AG10803 (cell line): ENCODE results near the gene NBPF1.
"Not testable (repeated sequence)": the region's sequence is repeated elsewhere in the genome, so short reads cannot be mapped to it uniquely, and the experiment has no call there.

Experiments
- DNase-seq: peaks from one replicate; pipeline ENCODE4 v3.0.0; 2010; ENCODE audit warnings: low read depth
- H3K4me3 ChIP-seq: 2 replicates; pipeline ENCODE4 v1.5.1; 2011; ENCODE audit warnings: mild to moderate bottlenecking, low read length, control low read depth
- TF ChIP-seq, protein P1 (sequence below): conservative IDR thresholded peaks from 2 replicates; pipeline ENCODE4 v1.5.1; 2011; ENCODE audit warnings: mild to moderate bottlenecking, low read length, control low read depth, inconsistent platforms

The NBPF1 gene

DNA sequence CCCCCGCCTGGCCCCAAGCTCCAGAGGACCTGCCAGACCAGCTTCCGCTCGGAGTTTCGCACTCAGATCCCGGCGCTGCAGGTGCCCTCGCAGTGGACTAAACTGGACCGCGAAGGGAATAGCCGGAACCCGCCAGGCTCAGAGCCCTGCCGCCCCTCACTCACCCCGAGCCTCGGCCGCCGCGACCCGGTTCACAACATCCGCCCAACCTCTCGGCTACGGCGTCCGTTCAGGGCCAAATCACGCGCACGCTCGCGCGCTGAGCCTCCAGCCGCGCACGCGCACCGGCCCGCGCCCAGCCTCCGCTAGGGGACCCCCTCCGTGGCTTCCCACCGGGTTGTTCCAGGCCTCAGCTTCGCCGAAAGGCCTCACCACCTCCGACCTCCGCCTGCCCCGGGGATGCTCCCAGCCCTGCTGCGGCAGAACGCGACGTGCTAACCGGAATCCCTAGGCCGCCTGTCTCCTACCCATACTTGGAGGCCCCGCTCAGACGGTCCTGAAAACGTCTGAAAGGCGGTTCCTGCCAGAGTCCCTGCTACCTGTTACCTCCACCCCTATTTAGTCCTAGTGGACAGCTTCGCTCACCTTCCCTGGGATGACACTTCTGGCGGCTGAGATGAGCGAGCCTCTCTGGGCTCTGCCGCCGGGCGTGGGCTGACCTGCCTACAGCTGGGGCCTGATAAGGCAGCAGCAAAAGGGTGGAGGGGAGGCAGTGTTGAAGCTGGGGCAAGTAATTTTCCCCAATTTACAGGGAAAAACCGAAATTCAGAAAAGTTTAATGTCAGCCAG, 31.3 kb upstream of the NBPF1 start:
- TF ChIP-seq, protein P1, sequence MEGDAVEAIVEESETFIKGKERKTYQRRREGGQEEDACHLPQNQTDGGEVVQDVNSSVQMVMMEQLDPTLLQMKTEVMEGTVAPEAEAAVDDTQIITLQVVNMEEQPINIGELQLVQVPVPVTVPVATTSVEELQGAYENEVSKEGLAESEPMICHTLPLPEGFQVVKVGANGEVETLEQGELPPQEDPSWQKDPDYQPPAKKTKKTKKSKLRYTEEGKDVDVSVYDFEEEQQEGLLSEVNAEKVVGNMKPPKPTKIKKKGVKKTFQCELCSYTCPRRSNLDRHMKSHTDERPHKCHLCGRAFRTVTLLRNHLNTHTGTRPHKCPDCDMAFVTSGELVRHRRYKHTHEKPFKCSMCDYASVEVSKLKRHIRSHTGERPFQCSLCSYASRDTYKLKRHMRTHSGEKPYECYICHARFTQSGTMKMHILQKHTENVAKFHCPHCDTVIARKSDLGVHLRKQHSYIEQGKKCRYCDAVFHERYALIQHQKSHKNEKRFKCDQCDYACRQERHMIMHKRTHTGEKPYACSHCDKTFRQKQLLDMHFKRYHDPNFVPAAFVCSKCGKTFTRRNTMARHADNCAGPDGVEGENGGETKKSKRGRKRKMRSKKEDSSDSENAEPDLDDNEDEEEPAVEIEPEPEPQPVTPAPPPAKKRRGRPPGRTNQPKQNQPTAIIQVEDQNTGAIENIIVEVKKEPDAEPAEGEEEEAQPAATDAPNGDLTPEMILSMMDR = peak; percentile 23; the same call in 1 of the 2 replicates
- H3K4me3 ChIP-seq = peak overlapping the region; percentile 98

DNA sequence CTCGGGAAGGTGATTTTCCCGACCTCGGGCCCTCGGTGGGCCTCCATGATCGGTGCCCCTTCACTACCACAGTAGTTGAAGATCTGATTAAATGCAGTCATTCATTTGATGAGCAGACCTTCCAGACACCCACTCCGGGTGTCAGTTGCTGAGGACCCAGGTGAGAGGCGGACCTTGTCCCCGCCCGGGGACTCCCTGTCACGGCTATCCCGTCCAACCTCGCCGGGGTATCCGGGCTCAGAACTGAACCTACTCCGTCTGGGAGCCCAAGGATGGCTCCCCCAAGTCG, 30.8 kb upstream of the NBPF1 start:
- peak overlapping the region; percentile 98 for H3K4me3 ChIP-seq
- DNase-seq = no peak
- TF ChIP-seq, protein P1 = no peak

More for the DNA sequence above, 31.3 kb upstream of the NBPF1 start:
- peak; percentile 95 for DNase-seq

DNA sequence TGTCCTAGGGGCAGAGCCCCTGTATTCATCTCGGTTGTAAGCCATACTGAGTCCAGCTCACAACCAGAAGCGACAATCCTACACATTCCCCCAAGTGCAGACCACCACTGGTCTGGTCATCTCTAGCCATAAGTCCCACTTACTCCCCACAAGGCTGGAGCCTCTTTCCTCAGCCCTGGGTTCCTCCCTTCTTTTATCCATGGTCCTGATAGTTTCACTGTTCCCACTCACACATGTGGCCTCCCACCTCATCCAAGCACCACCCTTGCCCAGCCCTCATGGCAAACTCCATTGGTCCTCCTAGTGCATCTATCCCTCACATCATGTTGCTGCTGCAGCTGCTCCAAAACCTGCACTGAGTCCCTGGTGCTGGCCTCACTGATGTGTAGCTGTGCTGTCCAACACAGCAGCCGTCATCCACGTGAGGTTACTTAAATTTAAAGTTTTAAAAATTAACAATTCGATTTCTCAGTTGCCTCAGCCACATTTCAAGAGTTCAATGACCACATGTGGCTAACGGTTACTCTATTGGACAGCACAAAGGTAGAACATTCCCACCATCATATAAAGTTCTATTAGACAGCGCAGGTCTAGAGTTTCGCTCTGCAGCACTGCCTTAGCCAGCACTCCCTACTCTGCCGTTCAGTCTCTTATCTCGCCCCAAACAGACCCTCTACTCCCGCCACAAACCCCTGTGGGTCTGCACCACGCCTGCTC, 30.3 kb upstream of the NBPF1 start:
- not testable (repeated sequence) for DNase-seq
- H3K4me3 ChIP-seq = peak overlapping the region; percentile 98

DNA sequence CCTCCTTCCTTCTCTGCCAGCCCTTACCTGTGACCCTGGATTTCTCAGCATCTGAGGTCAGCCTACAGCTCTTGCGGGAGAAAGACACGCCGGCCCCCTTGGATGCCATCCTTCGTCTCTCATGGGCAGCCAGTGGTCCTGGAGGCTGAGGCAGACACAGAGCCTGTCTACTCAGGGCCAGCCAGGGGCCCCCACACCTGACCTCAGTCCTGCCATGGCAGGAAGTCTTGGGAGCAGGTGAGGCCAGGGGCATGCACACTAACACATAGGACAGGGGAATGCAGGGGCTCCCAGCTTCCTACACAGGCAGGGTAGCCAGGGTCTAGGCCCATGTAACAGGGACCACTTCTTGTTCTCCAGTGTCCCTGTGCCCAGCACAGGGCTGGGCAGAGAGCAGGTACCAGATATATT, 29.6 kb upstream of the NBPF1 start:
- not testable (repeated sequence) for DNase-seq
- peak overlapping the region; percentile 18 for H3K4me3 ChIP-seq

DNA sequence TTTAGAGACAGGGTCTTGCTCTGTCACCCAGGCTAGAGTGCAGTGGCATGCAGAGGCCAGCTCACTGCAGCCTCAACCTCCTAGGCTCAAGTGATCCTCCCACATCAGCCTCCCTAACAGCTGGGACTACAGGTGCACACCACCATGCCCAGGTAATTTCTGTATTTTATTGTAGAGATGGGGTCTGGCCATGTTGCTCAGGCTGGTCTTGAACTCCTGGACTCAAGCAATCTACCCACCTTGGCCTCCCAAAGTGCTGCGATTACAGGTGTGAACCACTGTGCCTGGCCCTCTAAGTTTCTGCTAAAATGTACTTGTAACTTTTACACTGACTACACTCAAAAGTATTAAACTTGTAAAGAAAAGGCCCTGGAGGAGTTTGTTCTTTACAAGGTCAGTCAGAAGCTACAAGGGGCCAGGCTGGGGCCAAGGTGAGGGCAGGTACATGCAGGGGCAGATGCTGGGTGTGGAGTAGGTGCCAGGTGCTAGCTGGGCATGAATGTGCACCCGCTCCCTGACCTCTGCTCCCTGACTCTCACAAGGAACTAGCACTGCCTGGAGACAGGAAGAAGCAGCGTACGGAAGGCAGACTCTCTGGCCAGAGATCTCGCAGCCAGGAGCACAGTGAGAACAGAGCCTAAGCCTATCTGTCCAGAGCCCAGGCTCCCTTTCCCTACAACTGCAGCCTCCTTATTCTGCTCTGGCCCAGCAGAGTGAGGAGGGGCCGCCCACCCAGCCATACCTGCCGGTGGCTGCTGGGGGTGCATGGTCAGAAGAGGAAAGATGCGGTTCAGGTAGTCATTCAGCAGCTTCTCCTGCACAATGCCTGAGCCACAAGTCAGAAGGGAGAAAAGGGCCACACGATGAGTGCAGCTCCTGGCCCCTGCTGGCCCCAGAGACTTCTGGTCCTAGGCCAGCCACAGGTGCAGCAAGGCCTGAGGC, 28.9 kb upstream of the NBPF1 start:
- not testable (repeated sequence) for H3K4me3 ChIP-seq, DNase-seq

DNA sequence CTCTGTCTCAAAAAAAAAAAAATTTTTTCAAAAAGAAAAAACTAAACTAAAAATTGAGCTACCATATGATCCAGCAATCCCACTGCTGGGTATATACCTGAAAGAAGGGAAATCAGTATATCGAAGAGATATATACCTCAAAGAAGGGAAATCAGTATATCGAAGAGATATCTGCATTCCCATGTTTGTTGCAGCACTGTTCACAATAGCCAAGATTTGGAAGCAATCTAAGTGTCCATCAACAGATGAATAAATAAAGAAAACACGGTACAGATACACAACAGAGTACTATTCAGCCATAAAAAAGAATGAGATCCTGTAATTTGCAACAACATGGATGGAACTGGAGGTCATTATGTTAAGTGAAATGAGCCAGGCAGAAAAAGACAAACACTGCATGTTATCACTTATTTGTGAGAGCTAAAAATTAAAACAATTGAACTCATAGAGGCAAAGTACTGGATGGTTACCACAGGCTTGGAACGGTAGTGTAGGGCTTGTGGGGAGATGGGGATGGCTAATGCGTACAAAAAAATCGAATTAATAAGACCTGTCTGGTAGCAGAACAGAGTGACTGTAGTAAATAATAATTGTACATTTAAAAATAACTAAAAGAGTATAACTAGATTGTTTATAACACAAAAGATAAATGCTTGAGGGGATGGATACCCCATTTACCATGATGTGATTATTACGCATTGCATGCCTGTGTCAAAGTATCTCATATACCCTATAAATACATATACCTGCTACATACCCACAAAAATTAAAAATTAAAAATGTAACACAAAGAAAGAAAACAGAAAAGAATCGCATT, 28.0 kb upstream of the NBPF1 start:
- H3K4me3 ChIP-seq, DNase-seq: not testable (repeated sequence)

DNA sequence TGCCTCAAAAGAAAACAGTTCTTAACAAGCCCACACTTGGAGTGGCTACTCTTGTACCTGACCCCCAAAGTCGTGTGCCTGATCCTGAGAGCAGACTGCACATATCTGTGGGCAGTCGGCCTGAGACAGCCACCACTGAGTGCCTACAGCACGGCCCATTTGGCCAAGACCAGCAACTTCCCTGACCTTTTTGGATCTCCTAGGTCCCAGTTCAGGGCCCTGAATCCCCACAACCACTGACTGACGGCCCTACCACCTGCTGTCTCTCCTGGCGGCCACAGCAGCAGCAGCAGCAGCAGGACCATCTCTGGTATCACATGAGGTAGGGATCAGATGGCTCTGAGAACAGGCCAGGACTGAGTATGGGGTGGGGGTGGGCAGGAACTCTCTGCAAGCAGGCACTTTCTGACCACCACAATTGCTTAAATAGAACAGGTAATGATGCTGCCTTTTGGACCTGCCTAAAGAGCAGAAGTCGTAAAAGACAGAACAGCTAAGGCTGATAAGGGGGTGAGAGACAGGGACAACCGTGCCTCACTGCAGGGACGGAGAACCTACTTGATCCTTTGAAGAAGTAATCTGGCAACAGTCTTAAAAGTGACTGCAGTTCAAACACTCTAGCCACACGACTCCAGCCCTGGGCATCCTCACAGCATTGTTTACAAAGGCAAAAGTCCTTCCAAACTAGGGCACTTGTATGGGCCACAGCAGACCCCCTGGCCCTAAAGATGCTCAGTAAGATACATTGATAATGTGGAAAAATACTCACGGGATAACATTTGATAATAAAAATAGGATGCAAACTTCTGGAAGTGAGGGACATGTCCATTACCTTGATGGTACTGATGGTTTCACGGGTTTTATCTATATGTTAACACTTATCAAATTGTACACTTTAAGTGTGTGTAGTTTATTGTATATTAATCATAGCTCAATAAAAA, 26.0 kb upstream of the NBPF1 start:
- not testable (repeated sequence) for DNase-seq, H3K4me3 ChIP-seq

DNA sequence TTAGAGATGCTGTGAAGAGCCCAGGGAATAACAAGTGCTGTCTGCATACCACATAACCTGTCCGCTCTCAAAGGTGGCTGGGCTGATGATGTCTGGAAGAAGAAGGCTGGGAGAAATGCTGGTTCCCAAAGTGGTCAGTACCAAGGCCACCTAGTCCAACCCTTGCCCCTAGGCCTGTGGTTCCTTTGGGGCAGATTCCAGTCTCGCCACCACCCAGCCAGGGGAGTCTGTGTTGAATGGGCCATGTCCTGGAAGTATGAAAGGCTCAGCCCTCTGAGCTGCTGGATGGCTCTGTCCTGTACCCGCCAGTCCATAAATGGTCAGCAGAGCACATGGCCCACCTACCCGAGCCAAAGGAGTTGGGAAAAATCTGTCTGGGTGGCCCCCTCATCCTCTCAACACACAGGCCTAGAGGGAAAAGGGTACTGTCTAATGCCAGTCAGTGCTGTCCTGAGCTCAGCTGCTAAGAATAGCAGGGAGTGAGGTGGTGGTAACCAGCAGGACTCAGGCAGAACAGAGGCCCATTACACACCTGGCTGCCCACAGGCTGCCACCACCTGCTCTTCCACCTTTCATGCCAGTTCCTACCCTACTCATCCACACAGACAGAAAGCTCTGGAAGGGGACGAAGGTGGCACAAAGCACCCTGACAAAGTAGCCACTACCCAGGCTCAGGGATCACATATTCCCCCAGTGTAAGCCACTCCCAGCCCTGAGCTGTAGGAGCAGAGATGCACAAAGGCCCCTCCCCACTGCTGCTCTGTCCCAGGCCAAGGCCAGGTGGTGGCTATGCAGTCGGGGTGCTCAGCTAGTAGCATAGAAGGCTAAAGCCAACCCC, 24.8 kb upstream of the NBPF1 start:
- DNase-seq, H3K4me3 ChIP-seq: not testable (repeated sequence)

DNA sequence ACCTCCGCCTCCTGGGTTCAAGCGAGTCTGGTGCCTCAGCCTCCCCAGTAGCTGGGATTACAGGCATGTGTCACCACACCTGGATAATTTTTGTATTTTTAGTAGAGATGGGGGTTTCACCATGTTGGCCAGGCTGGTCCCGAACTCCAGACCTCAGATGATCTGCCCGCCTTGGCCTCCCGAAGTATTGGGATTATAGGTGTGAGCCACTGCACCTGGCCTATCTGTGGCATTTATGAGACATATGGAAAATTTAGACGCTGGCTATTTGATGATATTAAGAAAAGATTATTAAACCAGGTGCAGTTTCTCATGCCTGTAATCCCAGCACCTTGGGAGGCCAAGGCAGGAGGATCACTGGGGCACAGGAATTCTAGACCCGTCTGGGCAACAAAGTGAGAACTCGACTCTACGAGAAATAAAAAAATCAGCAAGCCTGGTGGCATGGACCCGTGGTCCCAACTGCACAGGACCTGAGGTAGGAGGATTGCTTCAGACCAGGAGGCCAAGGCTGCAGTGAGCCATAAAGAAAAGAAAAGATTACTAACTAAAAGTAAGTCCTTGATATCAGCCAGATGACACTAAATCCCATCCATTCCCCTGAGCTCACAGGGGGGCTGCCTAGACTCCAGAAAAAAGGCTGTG, 23.3 kb upstream of the NBPF1 start:
- DNase-seq, H3K4me3 ChIP-seq: not testable (repeated sequence)

DNA sequence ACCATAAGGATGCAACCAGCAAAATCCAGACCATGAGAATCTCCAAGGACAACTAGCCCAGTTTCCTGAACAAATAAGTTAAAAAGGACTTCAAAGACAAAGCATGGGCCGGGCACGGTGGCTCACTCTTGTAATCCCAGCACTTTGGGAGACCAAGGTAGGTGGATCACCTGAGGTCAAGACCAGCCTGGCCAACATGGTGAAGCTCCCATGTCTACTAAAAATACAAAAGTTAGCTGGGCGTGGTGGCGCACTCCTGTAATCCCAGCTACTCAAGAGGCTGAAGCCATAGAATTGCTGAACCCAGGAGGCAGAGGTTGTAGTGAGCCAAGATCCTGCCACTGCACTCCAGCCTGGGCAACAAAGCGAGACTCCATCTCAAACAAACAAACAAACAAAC, 22.6 kb upstream of the NBPF1 start:
- not testable (repeated sequence) for H3K4me3 ChIP-seq

DNA sequence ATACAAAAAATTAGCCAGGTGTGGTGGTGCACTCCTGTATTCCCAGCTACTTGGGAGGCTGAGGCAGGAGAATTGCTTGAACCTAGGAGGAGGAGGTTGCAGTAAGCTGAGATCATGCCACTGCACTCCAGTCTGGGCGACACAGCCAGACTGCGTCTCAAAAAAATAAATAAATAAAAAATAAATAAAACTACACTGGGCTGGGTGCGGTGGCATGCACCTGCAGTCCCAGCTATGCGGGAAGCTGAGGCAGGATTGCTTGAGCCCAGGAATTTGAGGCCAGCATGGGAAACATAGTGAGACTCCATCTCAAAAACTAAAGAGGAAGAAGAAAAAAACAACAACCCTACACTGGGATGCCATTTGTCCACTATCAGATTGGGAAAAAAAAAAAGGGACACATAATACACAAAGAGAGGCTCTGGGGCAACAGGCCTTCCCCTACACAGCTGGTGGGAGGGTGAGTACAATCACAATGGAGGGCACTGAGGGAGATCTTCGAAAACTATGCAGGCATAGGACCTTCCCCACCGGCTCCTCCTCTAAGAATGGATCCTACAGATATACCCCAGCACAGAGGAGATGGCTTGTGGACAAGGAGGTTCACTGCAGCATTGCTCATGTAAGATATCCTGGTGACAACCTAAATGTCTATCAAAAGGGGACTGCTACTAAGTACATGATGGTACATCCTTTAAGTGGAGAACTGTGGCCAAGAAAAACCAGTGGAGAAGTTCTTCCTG, 20.3 kb upstream of the NBPF1 start:
- not testable (repeated sequence) for DNase-seq, H3K4me3 ChIP-seq

More for the DNA sequence above, 22.6 kb upstream of the NBPF1 start:
- DNase-seq = not testable (repeated sequence)

DNA sequence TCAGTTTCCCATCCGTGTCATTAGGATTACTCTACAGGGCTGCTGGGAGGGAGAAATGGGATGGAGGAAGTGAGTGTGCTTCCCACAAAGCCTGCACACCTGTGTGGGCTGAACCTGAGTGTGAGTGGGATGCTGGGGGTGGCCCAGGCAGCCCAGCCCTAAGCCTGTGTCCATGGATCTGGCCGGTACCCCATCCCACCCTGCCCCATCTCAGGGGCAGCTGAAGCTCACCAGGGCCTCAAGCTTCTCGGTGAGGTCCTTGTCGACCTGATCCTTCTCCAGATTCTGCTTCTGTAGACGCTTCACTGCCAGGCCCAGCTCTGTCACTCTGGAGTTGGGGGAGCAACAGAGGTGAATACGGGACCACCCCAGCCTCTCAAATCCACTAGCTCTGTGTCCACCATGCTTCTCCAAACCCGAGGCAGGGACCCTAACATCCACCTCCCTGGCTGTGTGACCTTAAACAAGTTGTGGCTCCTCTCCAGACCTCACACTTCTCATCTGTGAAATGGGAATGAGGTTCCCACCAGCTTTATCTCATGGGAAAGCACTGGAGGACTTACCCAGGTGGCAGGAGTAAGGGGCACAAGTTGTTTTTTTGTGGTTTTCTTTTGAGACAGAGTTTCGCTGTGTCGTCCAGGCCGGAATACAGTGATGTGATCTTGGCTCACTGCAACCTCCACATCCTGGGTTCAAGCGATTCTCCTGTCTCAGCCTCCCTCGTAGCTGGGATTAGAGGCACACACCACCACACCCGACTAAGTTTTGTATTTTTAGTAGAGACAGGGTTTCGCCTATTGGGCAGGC, 18.9 kb upstream of the NBPF1 start:
- not testable (repeated sequence) for H3K4me3 ChIP-seq, DNase-seq
